HepG2 (cell line): Measurements from ENCODE around the gene NHLRC3. TPM values are rescaled to one million over a fixed set of nuclear protein-coding genes. Genes with fewer than 3 reads are reported as not detected.

ENCODE experiments used
- CENPT ChIP-seq: sonication (generic); formaldehyde crosslinking; IDR thresholded peaks from 2 replicates; pipeline ENCODE4 v1.8.0; 2022; ENCODE audit warnings: low read depth, mild to moderate bottlenecking, moderate library complexity, missing genetic modification reagents
- ELF4 ChIP-seq: sonication (generic); formaldehyde crosslinking; IDR thresholded peaks from 2 replicates; pipeline ENCODE4 v1.5.0; 2020; ENCODE audit warnings: missing genetic modification reagents, mild to moderate bottlenecking, moderate library complexity, borderline replicate concordance
- GTF2F1 ChIP-seq: fragments of 150-350 bp; IDR thresholded peaks from 2 replicates; pipeline ENCODE4 v1.6.1; 2014; ENCODE audit warnings: low read length
- HDAC6 ChIP-seq: fragments of 200-600 bp; sonication (generic); IDR thresholded peaks from 2 replicates; pipeline ENCODE4 v1.7.0; 2017; ENCODE audit warnings: mild to moderate bottlenecking, antibody characterized with exemption, low read length, low read depth
- HIVEP1 ChIP-seq: sonication (generic); formaldehyde crosslinking; IDR thresholded peaks from 2 replicates; pipeline ENCODE4 v1.4.0; 2020; ENCODE audit warnings: mild to moderate bottlenecking, missing genetic modification reagents
- HMGXB3 ChIP-seq: sonication (generic); formaldehyde crosslinking; IDR thresholded peaks from 2 replicates; pipeline ENCODE4 v1.4.0; 2020; ENCODE audit warnings: missing genetic modification reagents, borderline replicate concordance
- MAFF ChIP-seq: IDR thresholded peaks from 2 replicates; pipeline ENCODE4 v1.6.1; 2011; ENCODE audit warnings: low read depth, low read length, improper control_type of control experiment
- NFYB ChIP-seq: sonication (generic); formaldehyde crosslinking; IDR thresholded peaks from 2 replicates; pipeline ENCODE4 v1.4.0; 2020; ENCODE audit warnings: missing genetic modification reagents
- PCBP2 ChIP-seq: fragments of 200-400 bp; formaldehyde crosslinking; optimal IDR thresholded peaks from 2 replicates; pipeline ENCODE3; 2018; ENCODE audit warnings: low read length, low read depth; ENCODE audit not compliant: poor library complexity, severe bottlenecking
- PITX1 ChIP-seq: sonication (generic); formaldehyde crosslinking; IDR thresholded peaks from 2 replicates; pipeline ENCODE4 v1.5.1; 2020; ENCODE audit warnings: mild to moderate bottlenecking, missing genetic modification reagents
- SIN3B ChIP-seq: fragments of 150-350 bp; IDR thresholded peaks from 2 replicates; pipeline ENCODE4 v1.6.1; 2014; ENCODE audit warnings: low read length
- SMAD9 ChIP-seq: sonication (generic); formaldehyde crosslinking; IDR thresholded peaks from 2 replicates; pipeline ENCODE4 v1.5.1; 2020; ENCODE audit warnings: mild to moderate bottlenecking, missing genetic modification reagents
- SOX6 ChIP-seq, 2 experiments: fragments of 450-650 bp in 1 of 2; sonication (generic) in 1 of 2; formaldehyde crosslinking in 1 of 2; IDR thresholded peaks; 2 replicates each; pipeline versions ENCODE4 v1.4.0 to v1.6.1; 2017 to 2020; ENCODE audit warnings: antibody characterized with exemption in 1 of 2, mild to moderate bottlenecking in 1 of 2, missing genetic modification reagents in 1 of 2
- TBP ChIP-seq: sonication (generic); formaldehyde crosslinking; IDR thresholded peaks from 2 replicates; pipeline ENCODE4 v1.5.0; 2020; ENCODE audit warnings: missing genetic modification reagents
- THAP8 ChIP-seq: sonication (generic); formaldehyde crosslinking; IDR thresholded peaks from 2 replicates; pipeline ENCODE4 v1.5.1; 2020; ENCODE audit warnings: missing genetic modification reagents, mild to moderate bottlenecking, borderline replicate concordance
- ZFX ChIP-seq: sonication (generic); formaldehyde crosslinking; IDR thresholded peaks from 2 replicates; pipeline ENCODE4 v1.4.0; 2020; ENCODE audit warnings: mild to moderate bottlenecking, low read depth, missing genetic modification reagents, moderate library complexity
- ZNF280B ChIP-seq: sonication (generic); formaldehyde crosslinking; IDR thresholded peaks from 2 replicates; pipeline ENCODE4 v1.5.0; 2020; ENCODE audit warnings: missing genetic modification reagents, mild to moderate bottlenecking, borderline replicate concordance
- ZNF34 ChIP-seq: sonication (generic); formaldehyde crosslinking; IDR thresholded peaks from 2 replicates; pipeline ENCODE4 v1.4.0; 2020; ENCODE audit warnings: mild to moderate bottlenecking, missing genetic modification reagents, borderline replicate concordance
- ZNF660 ChIP-seq: sonication (generic); formaldehyde crosslinking; IDR thresholded peaks from 2 replicates; pipeline ENCODE4 v1.5.1; 2020; ENCODE audit warnings: mild to moderate bottlenecking, low read depth, missing genetic modification reagents, borderline replicate concordance
- ZNF704 ChIP-seq: sonication (generic); formaldehyde crosslinking; IDR thresholded peaks from 2 replicates; pipeline ENCODE4 v1.8.1; 2023; ENCODE audit warnings: mild to moderate bottlenecking, inconsistent platforms, moderate library complexity, missing genetic modification reagents, borderline replicate concordance
- polyA plus RNA-seq, 8 experiments: library from polyadenylated mRNA; depleted of rRNA in 3 of 8; stranded (reverse) in 7 of 8; unstranded in 1 of 8; fragments of >200 nt; fragmentation: Illumina TruSeq in 4 of 8; extraction: Trizol in 4 of 8; gene quantifications; 2 replicates each; pipeline versions ENCODE4 v1.2.1 to v1.2.3, GENCODE V29; 2011 to 2016; ENCODE audit warnings: low read depth in 4 of 8, missing spikeins in 1 of 8, mixed read lengths in 1 of 8; ENCODE audit not compliant: insufficient read depth in 1 of 8
- total RNA-seq, 5 experiments: library from RNA; depleted of rRNA; stranded (reverse); fragments of >200 nt; fragmentation: Illumina TruSeq; extraction: Trizol; gene quantifications; 2 replicates each; pipeline ENCODE4 v1.2.3, GENCODE V29; 2016; ENCODE audit warnings: low read depth in 1 of 5

NHLRC3 gene
- total and polyA plus RNA-seq, 2 of the 13 experiments (the other 11 are each of a cell fraction or from before 2014, with no cell fraction given), result 19.9 to 29.8 TPM

GRCh38 chr13:39038569-39039030, 344 bp downstream of the NHLRC3 start (continued):
- TF ChIP-seq HDAC6 (no peak), HIVEP1 (CRISPR knock-in tag) (no peak), SOX6 (IDR thresholded peaks at IDR 0.05) (no peak), SOX6 (CRISPR knock-in tag; IDR thresholded peaks at IDR 0.05) (no peak), ZNF704 (CRISPR knock-in tag) (no peak), GTF2F1 (no peak), PITX1 (CRISPR knock-in tag) (no peak), HMGXB3 (CRISPR knock-in tag) (no peak), SMAD9 (CRISPR knock-in tag) (no peak), THAP8 (CRISPR knock-in tag) (0 out of 2 replicates have a peak, but pooled peaks have one; percentile 38), ZFX (0 out of 2 replicates have a peak, but pooled peaks have one; percentile 11), ZNF660 (CRISPR knock-in tag) (no peak), SIN3B (0 out of 2 replicates have a peak, but pooled peaks have one; percentile 3), ZNF34 (CRISPR knock-in tag) (no peak), PCBP2 (no peak), ELF4 (peak; percentile 21; the same call in 1 of the 2 replicates), CENPT (CRISPR knock-in tag) (no peak), TBP (no peak), ZNF280B (CRISPR knock-in tag) (peak; percentile 71; the same call in 1 of the 2 replicates), MAFF (no peak), NFYB (no peak)
